Mesenchymal stem cell (in vitro differentiated cells and primary cell): ENCODE results near the gene KRTAP2-2.

Experiments
- DNase-seq: peaks from one replicate; pipeline ENCODE4 v3.0.0-alpha.2; 2013
- H2AFZ ChIP-seq: one replicate; pipeline ENCODE4 v1.6.1; 2013; ENCODE audit warnings: low read depth, mild to moderate bottlenecking, control low read depth, inconsistent platforms, low read length, moderate library complexity
- H2AK5ac ChIP-seq: 2 replicates; pipeline ENCODE4 v1.6.1; 2013; ENCODE audit warnings: low read length, moderate library complexity, mild to moderate bottlenecking, inconsistent platforms; ENCODE audit not compliant: severe bottlenecking
- H2BK120ac ChIP-seq: one replicate; pipeline ENCODE4 v1.6.1; 2013; ENCODE audit warnings: low read depth, mild to moderate bottlenecking, inconsistent platforms, low read length, moderate library complexity
- H2BK12ac ChIP-seq, 2 experiments: one replicate each; pipeline ENCODE4 v1.6.1; 2013; ENCODE audit warnings: inconsistent platforms in 2 of 2, low read length in 2 of 2, mild to moderate bottlenecking in 2 of 2, moderate library complexity in 2 of 2, control low read depth in 1 of 2
- H2BK15ac ChIP-seq: one replicate; pipeline ENCODE4 v1.6.1; 2013; ENCODE audit warnings: mild to moderate bottlenecking, low read depth, inconsistent platforms; ENCODE audit not compliant: poor library complexity, severe bottlenecking
- H2BK5ac ChIP-seq: 2 replicates; pipeline ENCODE4 v1.6.1; 2013; ENCODE audit warnings: low read depth, mild to moderate bottlenecking, low read length, control low read depth, inconsistent platforms; ENCODE audit not compliant: poor library complexity, severe bottlenecking
- H3K14ac ChIP-seq, 2 experiments: one replicate each; pipeline ENCODE4 v1.6.1; 2013; ENCODE audit warnings: inconsistent platforms in 2 of 2, low read length in 2 of 2, control low read depth in 1 of 2, mild to moderate bottlenecking in 1 of 2, moderate library complexity in 1 of 2
- H3K18ac ChIP-seq, 2 experiments: one replicate each; pipeline ENCODE4 v1.6.1; 2013; ENCODE audit warnings: inconsistent platforms in 2 of 2, low read length in 2 of 2, control low read depth in 1 of 2, low read depth in 1 of 2, mild to moderate bottlenecking in 1 of 2
- H3K23ac ChIP-seq, 2 experiments: one replicate each; pipeline ENCODE4 v1.6.1; 2013; ENCODE audit warnings: inconsistent platforms in 2 of 2, low read length in 2 of 2, mild to moderate bottlenecking in 2 of 2, moderate library complexity in 2 of 2, control low read depth in 1 of 2
- H3K27ac ChIP-seq: 2 replicates; pipeline ENCODE4 v1.5.1; 2013; ENCODE audit warnings: mild to moderate bottlenecking, moderate library complexity, low read length, control low read depth, inconsistent platforms; ENCODE audit not compliant: poor library complexity, severe bottlenecking
- H3K27me3 ChIP-seq, 2 experiments: 2 replicates each; pipeline versions ENCODE4 v1.6.1 to v1.7.0; 2013; ENCODE audit warnings: low read length in 2 of 2, mild to moderate bottlenecking in 2 of 2, moderate library complexity in 2 of 2, control low read depth in 1 of 2, inconsistent platforms in 1 of 2; ENCODE audit not compliant: control insufficient read depth in 1 of 2, insufficient read depth in 1 of 2
- H3K36me3 ChIP-seq, 2 experiments: 2 replicates each; pipeline versions ENCODE4 v1.6.1 to v1.7.0; 2013; ENCODE audit warnings: low read length in 2 of 2, control low read depth in 1 of 2, inconsistent platforms in 1 of 2, low read depth in 1 of 2, mild to moderate bottlenecking in 1 of 2; ENCODE audit not compliant: insufficient read depth in 2 of 2, control insufficient read depth in 1 of 2
- H3K4ac ChIP-seq, 2 experiments: one replicate each; pipeline ENCODE4 v1.6.1; 2013; ENCODE audit warnings: inconsistent platforms in 2 of 2, low read length in 2 of 2, mild to moderate bottlenecking in 2 of 2, moderate library complexity in 2 of 2, control low read depth in 1 of 2, low read depth in 1 of 2
- H3K4me1 ChIP-seq: 2 replicates; pipeline ENCODE4 v1.6.1; 2013; ENCODE audit warnings: low read depth, low read length, control low read depth; ENCODE audit not compliant: control insufficient read depth, insufficient read depth
- H3K4me2 ChIP-seq: 2 replicates; pipeline ENCODE4 v1.6.1; 2013; ENCODE audit warnings: low read length, mild to moderate bottlenecking, inconsistent platforms; ENCODE audit not compliant: poor library complexity, severe bottlenecking
- H3K4me3 ChIP-seq, 2 experiments: 2 replicates each; pipeline versions ENCODE4 v1.5.1 to v1.7.0; 2013; ENCODE audit warnings: low read length in 2 of 2, mild to moderate bottlenecking in 2 of 2, control low read depth in 1 of 2, low read depth in 1 of 2; ENCODE audit not compliant: insufficient read depth in 1 of 2
- H3K79me1 ChIP-seq: replicated peaks from 2 replicates; pipeline ENCODE4 v1.6.1; 2013; ENCODE audit warnings: mild to moderate bottlenecking, control low read depth, low read length, inconsistent platforms; ENCODE audit not compliant: poor library complexity, severe bottlenecking
- H3K9ac ChIP-seq: 2 replicates; pipeline ENCODE4 v1.7.0; 2013; ENCODE audit warnings: mild to moderate bottlenecking, low read length, moderate library complexity
- H3K9me3 ChIP-seq: 2 replicates; pipeline ENCODE4 v1.7.0; 2013; ENCODE audit warnings: mild to moderate bottlenecking, low read length; ENCODE audit not compliant: control insufficient read depth
- H4K8ac ChIP-seq: one replicate; pipeline ENCODE4 v1.6.1; 2013; ENCODE audit warnings: inconsistent platforms, mild to moderate bottlenecking, low read length, moderate library complexity
- H4K91ac ChIP-seq: one replicate; pipeline ENCODE4 v1.6.1; 2013; ENCODE audit warnings: mild to moderate bottlenecking, low read length, inconsistent platforms
- WGBS: methylation state at CpG from one replicate; pipeline ENCODE4 v1.1.7; 2013; ENCODE audit warnings: mixed read lengths; 5-methylcytosine and 5-hydroxymethylcytosine counted together

The KRTAP2-2 gene

GRCh38 chr17:41029633-41030245, 25.3 kb downstream of the KRTAP2-2 start, which contains the start of gene KRTAP1-4:
Gene KRTAP1-4, minus strand, starts transcription at chr17:41030195. Its CDS starts 117 bp downstream, at chr17:41030078.
- Histone ChIP-seq H2AK5ac (peak within 1 kb of the TSS; percentile 70), H3K27ac (no peak within 1 kb of the TSS), H2BK120ac (no peak within 1 kb of the TSS), H2AFZ (no peak within 1 kb of the TSS), H3K14ac (peak within 1 kb of the TSS in 1 of 2 experiments; percentile 62), H2BK12ac (no peak within 1 kb of the TSS), H3K79me1 (no peaks in the 10 kb centered on the region), H3K4me3 (no peak within 1 kb of the TSS), H3K9ac (no peak within 1 kb of the TSS), H3K4me2 (no peak within 1 kb of the TSS), H3K36me3 (no peaks in the 10 kb centered on the region), H3K4me1 (peaks cover 5% of the 10 kb centered on the region), H3K27me3 (no peaks in the 10 kb centered on the region), H3K18ac (no peak within 1 kb of the TSS), H4K91ac (no peak within 1 kb of the TSS), H2BK15ac (no peak within 1 kb of the TSS), H3K9me3 (no peaks in the 10 kb centered on the region), H4K8ac (no peak within 1 kb of the TSS), H3K4ac (no peak within 1 kb of the TSS), H3K23ac (no peak within 1 kb of the TSS), H2BK5ac (no peak within 1 kb of the TSS)
- DNase-seq = no peak
- 83% methylated on average over 12 of the region's 12 CpGs for WGBS

- no peaks in the 10 kb centered on the region for H3K36me3 ChIP-seq
- DNase-seq = peak; percentile 30
- H3K14ac ChIP-seq = peak within 1 kb of the TSS in 1 of 2 experiments; percentile 87
- H2AK5ac ChIP-seq = no peak within 1 kb of the TSS
- H3K27ac ChIP-seq = no peak within 1 kb of the TSS
- WGBS = 97% methylated on average over 7 of the region's 9 CpGs
- no peak within 1 kb of the TSS for H3K4ac ChIP-seq
- H3K27me3 ChIP-seq = no peaks in the 10 kb centered on the region
- H3K23ac ChIP-seq = peak within 1 kb of the TSS in 1 of 2 experiments; percentile 77
- no peak within 1 kb of the TSS for H2BK12ac ChIP-seq
- H3K4me2 ChIP-seq = no peak within 1 kb of the TSS
- H4K91ac ChIP-seq = no peak within 1 kb of the TSS
- H3K9me3 ChIP-seq = no peaks in the 10 kb centered on the region
- H2BK5ac ChIP-seq = no peak within 1 kb of the TSS
- H4K8ac ChIP-seq = no peak within 1 kb of the TSS
- no peak within 1 kb of the TSS for H2BK15ac ChIP-seq
- H2AFZ ChIP-seq = no peak within 1 kb of the TSS
- H3K18ac ChIP-seq = peak within 1 kb of the TSS in 1 of 2 experiments; percentile 68
- H3K9ac ChIP-seq = peak within 1 kb of the TSS; percentile 13
- H3K4me3 ChIP-seq = no peak within 1 kb of the TSS
- H2BK120ac ChIP-seq = no peak within 1 kb of the TSS
- H3K79me1 ChIP-seq = no peaks in the 10 kb centered on the region
- H3K4me1 ChIP-seq = peaks cover 3% of the 10 kb centered on the region
Observed at GRCh38 chr17:41026715-41027471, 28.1 kb downstream of the KRTAP2-2 start, which contains the start of gene KRTAP1-5. Gene KRTAP1-5, minus strand, starts transcription at chr17:41027208. Its CDS starts 53 bp downstream, at chr17:41027155.

- Histone ChIP-seq H3K14ac (no peak overlapping the region), H4K91ac (no peak overlapping the region), H3K36me3 (no peaks in the 10 kb centered on the region), H3K18ac (no peak overlapping the region), H3K23ac (no peak overlapping the region), H4K8ac (no peak overlapping the region), H3K4me3 (no peak overlapping the region), H3K9me3 (no peaks in the 10 kb centered on the region), H2BK12ac (no peak overlapping the region), H3K4me2 (no peak overlapping the region), H2AK5ac (no peak overlapping the region), H2BK15ac (no peak overlapping the region), H3K9ac (peak overlapping the region; percentile 7), H2BK5ac (no peak overlapping the region), H3K79me1 (no peaks in the 10 kb centered on the region), H2AFZ (no peak overlapping the region), H3K4ac (no peak overlapping the region), H3K27me3 (no peaks in the 10 kb centered on the region), H2BK120ac (no peak overlapping the region), H3K27ac (no peak overlapping the region), H3K4me1 (peaks cover 3% of the 10 kb centered on the region)
- no peak for DNase-seq
- 72% methylated on average over 1 of the region's 3 CpGs for WGBS
Observed at GRCh38 chr17:41024697-41025096, 30.3 kb downstream of the KRTAP2-2 start.

- Histone ChIP-seq H3K27me3 (no peaks in the 10 kb centered on the region), H3K4me2 (no peak overlapping the region), H3K9ac (no peak overlapping the region), H2AK5ac (no peak overlapping the region), H2BK12ac (no peak overlapping the region), H2BK15ac (no peak overlapping the region), H4K8ac (no peak overlapping the region), H3K4ac (no peak overlapping the region), H2BK120ac (no peak overlapping the region), H4K91ac (no peak overlapping the region), H3K18ac (no peak overlapping the region), H3K4me3 (no peak overlapping the region), H3K79me1 (no peaks in the 10 kb centered on the region), H3K36me3 (no peaks in the 10 kb centered on the region), H2AFZ (no peak overlapping the region), H3K9me3 (no peaks in the 10 kb centered on the region), H2BK5ac (no peak overlapping the region), H3K23ac (no peak overlapping the region), H3K27ac (no peak overlapping the region), H3K4me1 (peaks cover 1% of the 10 kb centered on the region), H3K14ac (no peak overlapping the region)
- no peak for DNase-seq
Observed at GRCh38 chr17:41020336-41020735, 34.7 kb downstream of the KRTAP2-2 start.
